MCF 10A (cell line): ENCODE measurements around the gene RAMP1. TPM values are rescaled to one million over a fixed set of nuclear protein-coding genes. Genes with fewer than 3 reads are reported as not detected.
A peak's percentile ranks its signal among the peaks of the same experiment; 100 is the strongest.

Experiments used
- BruUV-seq: library from RNA; stranded (reverse); fragments of 400-500 nt; replicated peaks from 2 replicates; lab custom pipeline; 2021; lab: Mats Ljungman, UMichigan
- CTCF ChIA-PET: fragments of 300-600 bp; sonication (Branson Sonifier 250); formaldehyde crosslinking; extraction: SDS; loops from one replicate; lab custom pipeline; 2021; ENCODE audit warnings: antibody characterized with exemption, inconsistent platforms; lab: Yijun Ruan, JAX
- POLR2A ChIA-PET: fragments of 300-600, 350-650 bp; sonication (Branson Sonifier 250); formaldehyde crosslinking; extraction: SDS; loops from one replicate; lab custom pipeline; 2020; ENCODE audit warnings: antibody characterized with exemption, inconsistent platforms; lab: Yijun Ruan, JAX
- DNase-seq: peaks from one replicate; pipeline ENCODE4 v3.0.0-alpha.2; 2018; ENCODE audit not compliant: unreplicated experiment
- H3K27ac Mint-ChIP-seq: one replicate; pipeline ENCODE4 v1.8.0; 2022; ENCODE audit warnings: mild to moderate bottlenecking, low read depth, mixed read lengths; ENCODE audit not compliant: unreplicated experiment
- H3K27me3 Mint-ChIP-seq: one replicate; pipeline ENCODE4 v1.8.0; 2022; ENCODE audit warnings: mixed read lengths; ENCODE audit not compliant: insufficient read depth, unreplicated experiment
- H3K36me3 Mint-ChIP-seq: one replicate; pipeline ENCODE4 v1.8.0; 2022; ENCODE audit warnings: mild to moderate bottlenecking, moderate library complexity, mixed read lengths; ENCODE audit not compliant: insufficient read depth, unreplicated experiment
- H3K4me1 Mint-ChIP-seq: one replicate; pipeline ENCODE4 v1.8.0; 2022; ENCODE audit warnings: mixed read lengths; ENCODE audit not compliant: insufficient read depth, unreplicated experiment
- H3K4me3 Mint-ChIP-seq: one replicate; pipeline ENCODE4 v1.8.0; 2022; ENCODE audit warnings: mild to moderate bottlenecking, moderate library complexity, mixed read lengths; ENCODE audit not compliant: unreplicated experiment
- H3K9me3 Mint-ChIP-seq: one replicate; pipeline ENCODE4 v1.8.0; 2022; ENCODE audit warnings: mixed read lengths; ENCODE audit not compliant: unreplicated experiment
- intact Hi-C: fragments of 100-400 bp; cut with micrococcal nuclease; formaldehyde crosslinking; loops from 2 replicates; pipeline ENCODE4 v1.14.1; 2022
- total RNA-seq: library from RNA; stranded (reverse); gene quantifications from 2 replicates; pipeline ENCODE4 v1.2.3, GENCODE V29; 2022
- TF ChIP-seq, protein P1 (sequence below): fragments of 200-600 bp; IDR thresholded peaks from one replicate; pipeline ENCODE4 v1.8.0; 2022; ENCODE audit warnings: antibody characterized with exemption, mild to moderate bottlenecking; ENCODE audit not compliant: unreplicated experiment

Gene RAMP1
- total RNA-seq, 1 experiment from 2014 or later, result 11.2 TPM

- Mint-ChIP-seq H3K27ac (peak overlapping the region; percentile 28), H3K9me3 (no peaks in the 10 kb centered on the region), H3K27me3 (no peaks in the 10 kb centered on the region), H3K4me1 (peaks cover 19% of the 10 kb centered on the region), H3K36me3 (no peaks in the 10 kb centered on the region), H3K4me3 (no peak overlapping the region)
- no TSS peak for BruUV-seq
- ChIA-PET POLR2A (interaction anchor here (0.6 to 1.9 kb wide), 6 partner anchors 10 to 503 kb away, joined by 3 to 6 read pairs (median 4); no protein-coding TSS in a partner anchor), CTCF (no interaction called here)
- TF ChIP-seq, protein P1, sequence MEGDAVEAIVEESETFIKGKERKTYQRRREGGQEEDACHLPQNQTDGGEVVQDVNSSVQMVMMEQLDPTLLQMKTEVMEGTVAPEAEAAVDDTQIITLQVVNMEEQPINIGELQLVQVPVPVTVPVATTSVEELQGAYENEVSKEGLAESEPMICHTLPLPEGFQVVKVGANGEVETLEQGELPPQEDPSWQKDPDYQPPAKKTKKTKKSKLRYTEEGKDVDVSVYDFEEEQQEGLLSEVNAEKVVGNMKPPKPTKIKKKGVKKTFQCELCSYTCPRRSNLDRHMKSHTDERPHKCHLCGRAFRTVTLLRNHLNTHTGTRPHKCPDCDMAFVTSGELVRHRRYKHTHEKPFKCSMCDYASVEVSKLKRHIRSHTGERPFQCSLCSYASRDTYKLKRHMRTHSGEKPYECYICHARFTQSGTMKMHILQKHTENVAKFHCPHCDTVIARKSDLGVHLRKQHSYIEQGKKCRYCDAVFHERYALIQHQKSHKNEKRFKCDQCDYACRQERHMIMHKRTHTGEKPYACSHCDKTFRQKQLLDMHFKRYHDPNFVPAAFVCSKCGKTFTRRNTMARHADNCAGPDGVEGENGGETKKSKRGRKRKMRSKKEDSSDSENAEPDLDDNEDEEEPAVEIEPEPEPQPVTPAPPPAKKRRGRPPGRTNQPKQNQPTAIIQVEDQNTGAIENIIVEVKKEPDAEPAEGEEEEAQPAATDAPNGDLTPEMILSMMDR, result no peak
- DNase-seq, result peak; percentile 57
- intact Hi-C loops, result no loop called here
These were observed 41.4 kb upstream of the RAMP1 start for GRCh38 chr2:237818066-237818473.

- ChIA-PET CTCF (interaction anchor here (1.2 to 1.4 kb wide), 2 partner anchors 45 to 74 kb away, joined by 3 to 4 read pairs; no protein-coding TSS in a partner anchor), POLR2A (interaction anchor here (0.6 to 2.3 kb wide), 15 partner anchors 9 to 728 kb away, joined by 3 to 12 read pairs (median 4); no protein-coding TSS in a partner anchor)
- Mint-ChIP-seq H3K4me1 (peaks cover 19% of the 10 kb centered on the region), H3K9me3 (no peaks in the 10 kb centered on the region), H3K27ac (no peak overlapping the region), H3K4me3 (no peak overlapping the region), H3K36me3 (no peaks in the 10 kb centered on the region), H3K27me3 (no peaks in the 10 kb centered on the region)
- BruUV-seq, result no TSS peak
- no peak for DNase-seq
- TF ChIP-seq, protein P1, result no peak
- intact Hi-C loops, result no loop called here
These were observed 40.2 kb upstream of the RAMP1 start for GRCh38 chr2:237819231-237819630.

- no peaks in the 10 kb centered on the region for H3K36me3 Mint-ChIP-seq
- ChIA-PET POLR2A (interaction anchor here (0.6 to 2.3 kb wide), 7 partner anchors 9 to 825 kb away, joined by 3 to 12 read pairs (median 3); no protein-coding TSS in a partner anchor), CTCF (interaction anchor here (0.7 kb wide), 2 partner anchors 209 to 470 kb away, joined by 3 to 4 read pairs; no protein-coding TSS in a partner anchor)
- intact Hi-C loops, result no loop called here
- no peak overlapping the region for H3K27ac Mint-ChIP-seq
- H3K9me3 Mint-ChIP-seq, result no peaks in the 10 kb centered on the region
- H3K27me3 Mint-ChIP-seq, result no peaks in the 10 kb centered on the region
- H3K4me3 Mint-ChIP-seq, result no peak overlapping the region
- BruUV-seq, result no TSS peak
- H3K4me1 Mint-ChIP-seq, result peaks cover 19% of the 10 kb centered on the region
- TF ChIP-seq, protein P1, result no peak
- no peak for DNase-seq
These were observed 39.0 kb upstream of the RAMP1 start for GRCh38 chr2:237820421-237820820.

DNA sequence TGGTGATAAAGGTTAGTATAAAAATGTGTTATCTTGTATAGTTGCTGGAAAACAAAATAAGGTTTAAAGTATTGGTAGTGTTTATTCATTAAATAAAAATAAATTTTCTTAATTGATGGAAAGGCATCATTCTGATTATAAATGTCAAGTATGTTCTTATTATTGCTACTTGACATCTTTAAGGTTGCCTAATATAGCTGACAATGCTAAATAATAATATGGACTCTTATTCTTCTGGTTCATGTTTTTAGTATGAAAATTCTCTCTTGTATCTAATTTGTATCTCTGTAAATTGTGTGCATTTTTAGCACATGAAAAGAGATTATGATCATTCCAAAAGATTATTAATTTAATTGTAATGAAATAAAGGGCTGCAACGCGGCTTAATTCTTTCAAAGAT lies 35.9 kb upstream of the RAMP1 start:
- TF ChIP-seq, protein P1, result no peak
- H3K4me1 Mint-ChIP-seq, result peaks cover 5% of the 10 kb centered on the region
- H3K9me3 Mint-ChIP-seq, result no peaks in the 10 kb centered on the region
- H3K27me3 Mint-ChIP-seq, result no peaks in the 10 kb centered on the region
- H3K4me3 Mint-ChIP-seq, result no peak overlapping the region
- BruUV-seq, result no TSS peak
- no peak overlapping the region for H3K27ac Mint-ChIP-seq
- ChIA-PET POLR2A (no interaction called here), CTCF (no interaction called here)
- intact Hi-C loops, result no loop called here
- no peaks in the 10 kb centered on the region for H3K36me3 Mint-ChIP-seq
- DNase-seq, result no peak
